ENCODE results near the gene SPG11. TPM values are rescaled to one million over a fixed set of nuclear protein-coding genes. Genes with fewer than 3 reads are reported as not detected.

SPG11 gene
- total and polyA plus RNA-seq, 9 of the 15 experiments (the other 6 are each of a cell fraction or from before 2014, with no cell fraction given): 23.3 to 71.2 (median 45.6) TPM

DNA sequence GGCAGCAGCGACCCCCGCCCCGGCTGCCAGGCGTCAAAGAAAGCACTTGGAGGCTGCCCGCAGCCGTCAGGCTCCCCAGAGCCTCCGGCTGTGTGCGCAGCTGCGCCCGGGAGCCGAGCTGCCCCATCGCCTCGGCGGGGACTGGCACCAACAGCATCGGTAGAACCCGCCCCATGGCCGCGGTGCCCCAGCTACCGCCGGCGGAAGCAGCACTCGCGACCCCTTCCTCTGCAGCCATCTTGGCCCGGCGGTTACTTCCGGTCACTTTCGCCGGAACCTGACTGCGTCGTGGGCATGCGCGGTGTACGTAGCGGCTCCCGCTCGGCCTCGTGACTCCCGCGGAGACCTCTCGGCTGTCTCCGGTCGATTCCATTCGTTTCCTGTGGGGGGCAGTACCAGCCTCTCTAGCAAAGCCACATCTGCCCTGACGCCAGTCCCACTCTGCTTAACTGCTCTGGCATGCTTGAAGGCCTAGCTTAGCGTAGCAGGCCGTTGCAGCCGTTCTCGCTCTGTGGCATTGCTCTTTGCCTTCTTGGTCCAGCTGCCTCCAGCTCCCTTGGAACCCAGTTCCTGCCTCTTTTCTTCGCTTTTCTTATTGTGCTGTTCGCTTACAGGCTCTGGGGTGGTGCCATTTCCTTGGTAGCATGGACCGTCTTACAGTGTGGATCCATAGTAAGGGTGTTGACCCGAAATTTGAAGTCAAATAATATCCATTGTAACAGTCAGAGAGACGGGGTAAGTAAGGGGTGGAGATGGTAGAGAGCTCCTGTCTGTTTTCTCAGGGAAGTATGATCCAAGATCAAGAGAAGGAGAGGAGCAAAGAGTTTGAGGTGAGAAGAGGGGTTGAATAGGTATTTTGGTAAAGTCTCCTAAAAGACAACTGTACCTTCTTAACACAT, at the start of gene SPG11 (continued):
- TF ChIP-seq HNRNPL (IDR thresholded peaks at IDR 0.05; ENCODE audit: low read depth, low read length) (peak; percentile 92), SIN3A (IDR thresholded peaks at IDR 0.05; ENCODE audit: borderline replicate concordance in 2 of 2, control insufficient read depth in 1 of 2, low read depth in 2 of 2, low read length in 2 of 2) (peak in 1 of 2 experiments; percentile 69; a peak in 1 of 4 replicates), ZNF143 (CRISPR knock-in tag; IDR thresholded peaks at IDR 0.05) (peak; percentile 55; the same call in 1 of the 2 replicates), CCNT2 (IDR thresholded peaks at IDR 0.05; ENCODE audit: borderline replicate concordance, extremely low read depth, insufficient read length, low read depth, low read length) (peak; percentile 77), HNRNPUL1 (IDR thresholded peaks at IDR 0.05; ENCODE audit: low read length) (no peak), ZNF24 (IDR thresholded peaks at IDR 0.05) (peak; percentile 73), CREB1 (IDR thresholded peaks at IDR 0.05) (peak; percentile 64), CREB1 (CRISPR knock-in tag; IDR thresholded peaks at IDR 0.05) (peak; percentile 76), MAZ (CRISPR knock-in tag; conservative IDR thresholded peaks at IDR 0.05 in 1 of 2, IDR thresholded peaks at IDR 0.05 in 1 of 2) (peak; percentile 50 to 83; a peak in 2 of 4 replicates), ZFPM2 (CRISPR knock-in tag; IDR thresholded peaks at IDR 0.05) (0 out of 2 replicates have a peak, but pooled peaks have one; percentile 27), SRSF9 (IDR thresholded peaks at IDR 0.05; ENCODE audit: borderline replicate concordance, low read depth, low read length) (no peak), PHB2 (IDR thresholded peaks at IDR 0.05; ENCODE audit: low read depth) (peak; percentile 12; the same call in 1 of the 2 replicates), ZFX (CRISPR knock-in tag; IDR thresholded peaks at IDR 0.05) (peak; percentile 100), PTRF (tag; IDR thresholded peaks at IDR 0.05) (peak; percentile 51), NR2F6 (CRISPR knock-in tag; IDR thresholded peaks at IDR 0.05) (no peak)
- TF ChIP-seq, protein P1, sequence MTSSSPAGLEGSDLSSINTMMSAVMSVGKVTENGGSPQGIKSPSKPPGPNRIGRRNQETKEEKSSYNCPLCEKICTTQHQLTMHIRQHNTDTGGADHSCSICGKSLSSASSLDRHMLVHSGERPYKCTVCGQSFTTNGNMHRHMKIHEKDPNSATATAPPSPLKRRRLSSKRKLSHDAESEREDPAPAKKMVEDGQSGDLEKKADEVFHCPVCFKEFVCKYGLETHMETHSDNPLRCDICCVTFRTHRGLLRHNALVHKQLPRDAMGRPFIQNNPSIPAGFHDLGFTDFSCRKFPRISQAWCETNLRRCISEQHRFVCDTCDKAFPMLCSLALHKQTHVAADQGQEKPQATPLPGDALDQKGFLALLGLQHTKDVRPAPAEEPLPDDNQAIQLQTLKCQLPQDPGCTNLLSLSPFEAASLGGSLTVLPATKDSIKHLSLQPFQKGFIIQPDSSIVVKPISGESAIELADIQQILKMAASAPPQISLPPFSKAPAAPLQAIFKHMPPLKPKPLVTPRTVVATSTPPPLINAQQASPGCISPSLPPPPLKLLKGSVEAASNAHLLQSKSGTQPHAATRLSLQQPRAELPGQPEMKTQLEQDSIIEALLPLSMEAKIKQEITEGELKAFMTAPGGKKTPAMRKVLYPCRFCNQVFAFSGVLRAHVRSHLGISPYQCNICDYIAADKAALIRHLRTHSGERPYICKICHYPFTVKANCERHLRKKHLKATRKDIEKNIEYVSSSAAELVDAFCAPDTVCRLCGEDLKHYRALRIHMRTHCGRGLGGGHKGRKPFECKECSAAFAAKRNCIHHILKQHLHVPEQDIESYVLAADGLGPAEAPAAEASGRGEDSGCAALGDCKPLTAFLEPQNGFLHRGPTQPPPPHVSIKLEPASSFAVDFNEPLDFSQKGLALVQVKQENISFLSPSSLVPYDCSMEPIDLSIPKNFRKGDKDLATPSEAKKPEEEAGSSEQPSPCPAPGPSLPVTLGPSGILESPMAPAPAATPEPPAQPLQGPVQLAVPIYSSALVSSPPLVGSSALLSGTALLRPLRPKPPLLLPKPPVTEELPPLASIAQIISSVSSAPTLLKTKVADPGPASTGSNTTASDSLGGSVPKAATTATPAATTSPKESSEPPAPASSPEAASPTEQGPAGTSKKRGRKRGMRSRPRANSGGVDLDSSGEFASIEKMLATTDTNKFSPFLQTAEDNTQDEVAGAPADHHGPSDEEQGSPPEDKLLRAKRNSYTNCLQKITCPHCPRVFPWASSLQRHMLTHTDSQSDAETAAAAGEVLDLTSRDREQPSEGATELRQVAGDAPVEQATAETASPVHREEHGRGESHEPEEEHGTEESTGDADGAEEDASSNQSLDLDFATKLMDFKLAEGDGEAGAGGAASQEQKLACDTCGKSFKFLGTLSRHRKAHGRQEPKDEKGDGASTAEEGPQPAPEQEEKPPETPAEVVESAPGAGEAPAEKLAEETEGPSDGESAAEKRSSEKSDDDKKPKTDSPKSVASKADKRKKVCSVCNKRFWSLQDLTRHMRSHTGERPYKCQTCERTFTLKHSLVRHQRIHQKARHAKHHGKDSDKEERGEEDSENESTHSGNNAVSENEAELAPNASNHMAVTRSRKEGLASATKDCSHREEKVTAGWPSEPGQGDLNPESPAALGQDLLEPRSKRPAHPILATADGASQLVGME (CRISPR knock-in tag; IDR thresholded peaks at IDR 0.05): no peak
- TF ChIP-seq, protein P2, sequence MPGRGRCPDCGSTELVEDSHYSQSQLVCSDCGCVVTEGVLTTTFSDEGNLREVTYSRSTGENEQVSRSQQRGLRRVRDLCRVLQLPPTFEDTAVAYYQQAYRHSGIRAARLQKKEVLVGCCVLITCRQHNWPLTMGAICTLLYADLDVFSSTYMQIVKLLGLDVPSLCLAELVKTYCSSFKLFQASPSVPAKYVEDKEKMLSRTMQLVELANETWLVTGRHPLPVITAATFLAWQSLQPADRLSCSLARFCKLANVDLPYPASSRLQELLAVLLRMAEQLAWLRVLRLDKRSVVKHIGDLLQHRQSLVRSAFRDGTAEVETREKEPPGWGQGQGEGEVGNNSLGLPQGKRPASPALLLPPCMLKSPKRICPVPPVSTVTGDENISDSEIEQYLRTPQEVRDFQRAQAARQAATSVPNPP (IDR thresholded peaks at IDR 0.05; ENCODE audit: borderline replicate concordance, insufficient read depth, insufficient read length): no peak
- TF ChIP-seq, protein P3, sequence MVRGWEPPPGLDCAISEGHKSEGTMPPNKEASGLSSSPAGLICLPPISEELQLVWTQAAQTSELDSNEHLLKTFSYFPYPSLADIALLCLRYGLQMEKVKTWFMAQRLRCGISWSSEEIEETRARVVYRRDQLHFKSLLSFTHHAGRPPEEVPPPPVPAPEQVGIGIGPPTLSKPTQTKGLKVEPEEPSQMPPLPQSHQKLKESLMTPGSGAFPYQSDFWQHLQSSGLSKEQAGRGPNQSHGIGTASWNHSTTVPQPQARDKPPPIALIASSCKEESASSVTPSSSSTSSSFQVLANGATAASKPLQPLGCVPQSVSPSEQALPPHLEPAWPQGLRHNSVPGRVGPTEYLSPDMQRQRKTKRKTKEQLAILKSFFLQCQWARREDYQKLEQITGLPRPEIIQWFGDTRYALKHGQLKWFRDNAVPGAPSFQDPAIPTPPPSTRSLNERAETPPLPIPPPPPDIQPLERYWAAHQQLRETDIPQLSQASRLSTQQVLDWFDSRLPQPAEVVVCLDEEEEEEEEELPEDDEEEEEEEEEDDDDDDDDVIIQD (CRISPR knock-in tag; IDR thresholded peaks at IDR 0.05): no peak

All from K562 (cell line).